Measurements from ENCODE around the gene FLACC1. TPM values are rescaled to one million over a fixed set of nuclear protein-coding genes. Genes with fewer than 3 reads are reported as not detected.

FLACC1 gene
- total and polyA plus RNA-seq, 9 of the 15 experiments (the other 6 are each of a cell fraction or from before 2014, with no cell fraction given) = 0.07 to 0.68 (median 0.22) TPM; not detected in 2

- no peak for TF ChIP-seq MXI1 (IDR thresholded peaks at IDR 0.05; ENCODE audit: low read depth, low read length)
- TF ChIP-seq ZNF23 (CRISPR knock-in tag; IDR thresholded peaks at IDR 0.05) = no peak
- no peak for TF ChIP-seq ZSCAN32 (CRISPR knock-in tag; IDR thresholded peaks at IDR 0.05)
- TF ChIP-seq LEF1 (IDR thresholded peaks at IDR 0.05) = no peak
- no peak for TF ChIP-seq HOXB6 (CRISPR knock-in tag; IDR thresholded peaks at IDR 0.05; ENCODE audit: borderline replicate concordance)
- no peak for TF ChIP-seq NFRKB (IDR thresholded peaks at IDR 0.05; ENCODE audit: low read depth)
- TF ChIP-seq E2F1 (CRISPR knock-in tag; IDR thresholded peaks at IDR 0.05) = no peak
- TF ChIP-seq ATF3 (IDR thresholded peaks at IDR 0.05) = peak; percentile 80
- TF ChIP-seq ATF3 (CRISPR knock-in tag; conservative IDR thresholded peaks at IDR 0.05) = no peak
- no peak for TF ChIP-seq DDX20 (tag; IDR thresholded peaks at IDR 0.05; ENCODE audit: low read depth)
- TF ChIP-seq UBTF (IDR thresholded peaks at IDR 0.05; ENCODE audit: borderline replicate concordance in 1 of 2, low read depth in 2 of 2, low read length in 2 of 2) = no peak
- TF ChIP-seq EP400 (IDR thresholded peaks at IDR 0.05) = no peak
- no peak for TF ChIP-seq JUNB (CRISPR knock-in tag; conservative IDR thresholded peaks at IDR 0.05)
- no peak for TF ChIP-seq GABPB1 (CRISPR knock-in tag; IDR thresholded peaks at IDR 0.05)
- TF ChIP-seq FOXA3 (CRISPR knock-in tag; conservative IDR thresholded peaks at IDR 0.05 in 1 of 2, IDR thresholded peaks at IDR 0.05 in 1 of 2) = no peak
- TF ChIP-seq NR0B1 (IDR thresholded peaks at IDR 0.05; ENCODE audit: partially characterized antibody) = no peak
- no peak for TF ChIP-seq TAL1 (IDR thresholded peaks at IDR 0.05)
Measured at GRCh38 chr2:201402651-201403562, 45.8 kb upstream of the FLACC1 start (continued).
